Measurements from ENCODE around the gene ARF6.
A peak's percentile ranks its signal among the peaks of the same experiment; 100 is the strongest.
"Not testable (repeated sequence)": the region's sequence is repeated elsewhere in the genome, so short reads cannot be mapped to it uniquely, and the experiment has no call there.

ARF6 gene

GRCh38 chr14:49867831-49868719 is 24.8 kb upstream of the ARF6 start:
- peak overlapping the region; percentile 58 for H3K27ac ChIP-seq
- TF ChIP-seq CTCF (conservative IDR thresholded peaks at IDR 0.05) (no peak), ZFX (IDR thresholded peaks at IDR 0.05) (0 out of 2 replicates have a peak, but pooled peaks have one; percentile 39)

- peak overlapping the region; percentile 58 for H3K27ac ChIP-seq
Observed at GRCh38 chr14:49868720-49869114, 24.2 kb upstream of the ARF6 start.

GRCh38 chr14:49870908-49871307 is 22.0 kb upstream of the ARF6 start:
- TF ChIP-seq CTCF (conservative IDR thresholded peaks at IDR 0.05): no peak
- TF ChIP-seq ZFX (IDR thresholded peaks at IDR 0.05): no peak
- no peak overlapping the region for H3K27ac ChIP-seq

More at GRCh38 chr14:49868720-49869114, 24.2 kb upstream of the ARF6 start:
- no peak for TF ChIP-seq CTCF (conservative IDR thresholded peaks at IDR 0.05)

- H3K27ac ChIP-seq: not testable (repeated sequence)
Observed at GRCh38 chr14:49873548-49873947, 19.3 kb upstream of the ARF6 start.

GRCh38 chr14:49875640-49876198 is 17.2 kb upstream of the ARF6 start:
- no peak overlapping the region for H3K27ac ChIP-seq
- TF ChIP-seq CTCF (conservative IDR thresholded peaks at IDR 0.05): no peak
- TF ChIP-seq ZFX (IDR thresholded peaks at IDR 0.05): no peak

- no peak overlapping the region for H3K27ac ChIP-seq
- no peak for TF ChIP-seq ZFX (IDR thresholded peaks at IDR 0.05)
- TF ChIP-seq CTCF (conservative IDR thresholded peaks at IDR 0.05): no peak
Observed at GRCh38 chr14:49876563-49877127, 16.2 kb upstream of the ARF6 start.

GRCh38 chr14:49879646-49880204 is 13.2 kb upstream of the ARF6 start:
- TF ChIP-seq ZFX (IDR thresholded peaks at IDR 0.05) (no peak), CTCF (conservative IDR thresholded peaks at IDR 0.05) (peak; percentile 82)

More at GRCh38 chr14:49879646-49880204, 13.2 kb upstream of the ARF6 start:
- H3K27ac ChIP-seq: no peak overlapping the region

All from C4-2B (cell line).